CD4-positive, CD25-positive, alpha-beta regulatory T cell (primary cell): ENCODE results near the gene UFD1. TPM values are rescaled to one million over a fixed set of nuclear protein-coding genes. Genes with fewer than 3 reads are reported as not detected.
"Not testable (repeated sequence)": the region's sequence is repeated elsewhere in the genome, so short reads cannot be mapped to it uniquely, and the experiment has no call there.

Experiments
- ATAC-seq, 2 donors: fragments of 150-1000 bp; cut with Tn5 transposase; one replicate each; pipeline ENCODE4 v1.10.0; 2021; ENCODE audit warnings: low read depth in 2 of 2, moderate number of reproducible peaks in 2 of 2, moderate library complexity in 1 of 2
- DNase-seq, 3 donors: peaks; one replicate each; pipeline versions ENCODE4 v3.0.0 to v3.0.0-alpha.2; 2012 to 2022; ENCODE audit warnings: mixed read lengths in 1 of 3
- H3K27ac ChIP-seq: one replicate; pipeline ENCODE4 v1.7.0; 2013; ENCODE audit warnings: mild to moderate bottlenecking, low read length; ENCODE audit not compliant: insufficient read depth, poor library complexity, severe bottlenecking
- H3K27me3 ChIP-seq: one replicate; pipeline ENCODE4 v1.7.0; 2013; ENCODE audit warnings: low read length; ENCODE audit not compliant: control insufficient read depth, insufficient read depth
- H3K36me3 ChIP-seq: one replicate; pipeline ENCODE4 v1.7.0; 2013; ENCODE audit warnings: mild to moderate bottlenecking, low read length, moderate library complexity; ENCODE audit not compliant: control insufficient read depth, insufficient read depth
- H3K4me1 ChIP-seq: 2 replicates; pipeline ENCODE4 v1.7.0; 2013; ENCODE audit warnings: mild to moderate bottlenecking, low read length; ENCODE audit not compliant: insufficient read depth, control insufficient read depth, poor library complexity, severe bottlenecking
- H3K4me3 ChIP-seq: one replicate; pipeline ENCODE4 v1.7.0; 2013; ENCODE audit warnings: low read depth, mild to moderate bottlenecking, low read length, moderate library complexity
- H3K9me3 ChIP-seq, 2 experiments: 1 replicate in 1 of 2; 2 replicates in 1 of 2; pipeline ENCODE4 v1.7.0; 2013; ENCODE audit warnings: low read length in 2 of 2, mild to moderate bottlenecking in 1 of 2, moderate library complexity in 1 of 2; ENCODE audit not compliant: control insufficient read depth in 2 of 2
- H3K27ac Mint-ChIP-seq, 3 donors: one replicate each; pipeline ENCODE4 v1.8.0; 2020 to 2022; ENCODE audit warnings: mild to moderate bottlenecking in 3 of 3, mixed read lengths in 3 of 3, moderate library complexity in 2 of 3
- H3K27me3 Mint-ChIP-seq: one replicate; pipeline ENCODE4 v1.8.0; 2022; ENCODE audit warnings: mild to moderate bottlenecking, mixed read lengths
- H3K36me3 Mint-ChIP-seq: one replicate; pipeline ENCODE4 v1.8.0; 2020; ENCODE audit warnings: mixed read lengths
- H3K4me1 Mint-ChIP-seq, 4 donors: one replicate each; pipeline ENCODE4 v1.8.0; 2020 to 2022; ENCODE audit warnings: mixed read lengths in 4 of 4, mild to moderate bottlenecking in 1 of 4
- H3K4me3 Mint-ChIP-seq, 4 donors: one replicate each; pipeline ENCODE4 v1.8.0; 2020 to 2022; ENCODE audit warnings: mild to moderate bottlenecking in 4 of 4, mixed read lengths in 4 of 4, moderate library complexity in 3 of 4
- H3K9me3 Mint-ChIP-seq, 7 donors: one replicate each; pipeline ENCODE4 v1.8.0; 2020 to 2022; ENCODE audit warnings: mixed read lengths in 7 of 7, mild to moderate bottlenecking in 3 of 7, moderate library complexity in 2 of 7
- polyA plus RNA-seq, 4 donors: library from polyadenylated mRNA; unstranded; fragments of 300-500 nt; fragmentation: Illumina TruSeq; gene quantifications; one replicate each; pipeline ENCODE4 v1.2.3, GENCODE V29; 2021
- total RNA-seq: library from RNA; stranded (reverse); gene quantifications from one replicate; pipeline ENCODE4 v1.2.3, GENCODE V29; 2022

Gene UFD1
- total and polyA plus RNA-seq, 5 donors from 2014 or later, result 97.7 to 146 (median 113) TPM

DNA sequence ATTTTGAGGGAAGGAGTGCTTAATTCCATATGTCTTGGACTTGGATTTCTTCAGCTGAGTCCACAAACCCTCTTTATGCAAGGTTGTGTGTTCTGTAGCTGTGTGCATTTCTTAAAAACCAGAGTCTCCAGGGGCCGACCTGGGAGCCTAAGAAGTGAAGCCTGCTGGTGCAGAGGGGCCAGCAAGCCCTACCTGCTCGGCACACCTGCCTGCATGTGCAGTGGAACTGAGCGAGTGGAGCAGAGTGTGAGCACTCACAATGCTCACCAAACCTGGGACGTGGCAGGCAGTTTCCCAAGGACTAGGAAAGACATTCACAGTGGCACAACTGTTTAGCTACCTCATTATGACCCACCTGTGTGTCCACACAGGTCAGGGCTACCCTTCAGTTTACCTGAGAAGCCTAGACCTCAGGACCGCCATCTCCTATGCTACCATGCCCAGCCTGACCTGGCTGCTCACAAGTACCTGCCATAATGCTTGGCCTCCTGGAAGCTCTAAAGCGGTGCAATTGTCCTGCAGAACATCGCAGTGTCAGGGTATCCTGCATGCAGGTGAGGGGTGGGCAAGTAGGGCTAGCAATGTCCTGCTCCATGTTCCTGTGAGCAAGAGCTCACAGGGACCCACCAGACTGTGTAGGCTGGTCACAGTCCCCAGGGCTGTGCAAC, 35.3 kb downstream of the UFD1 start:
- Mint-ChIP-seq H3K4me3 (peak overlapping the region in 1 of 4 donors; percentile 59), H3K27ac (peak overlapping the region in 1 of 3 donors; percentile 54), H3K4me1 (peaks cover 18 to 57% (median 43%) of the 10 kb centered on the region in 4 donors)

DNA sequence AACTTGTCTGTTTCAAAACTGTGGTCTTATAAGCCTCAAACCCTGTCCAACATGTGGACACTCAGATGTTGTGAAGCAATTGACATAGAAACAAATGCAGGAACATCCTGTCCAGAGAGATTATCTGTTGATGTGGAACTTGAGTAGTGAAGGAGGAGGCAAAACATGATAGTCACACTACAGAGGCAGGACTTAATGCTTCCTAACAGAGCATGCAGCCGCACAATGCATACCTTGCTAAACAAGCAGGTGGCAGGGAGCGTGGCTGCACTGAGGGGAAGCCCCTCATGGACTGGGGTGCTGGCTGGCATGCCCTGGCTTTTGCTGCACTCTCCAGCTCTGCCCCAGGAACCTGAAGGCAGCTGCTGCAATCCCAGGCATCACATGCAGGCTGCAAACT, 36.8 kb downstream of the UFD1 start:
- DNase-seq, result no peak
- H3K27me3 Mint-ChIP-seq, result no peaks in the 10 kb centered on the region
- H3K27ac Mint-ChIP-seq, result peak overlapping the region in 2 of 3 donors; percentile 32 to 61
- H3K4me1 Mint-ChIP-seq, result peaks cover 18 to 50% (median 42%) of the 10 kb centered on the region in 4 donors
- peak overlapping the region in 1 of 4 donors; percentile 38 for H3K4me3 Mint-ChIP-seq
- no peak overlapping the region for H3K4me3 ChIP-seq
- H3K27me3 ChIP-seq, result no peaks in the 10 kb centered on the region
- ATAC-seq, result no peak
- no peaks in the 10 kb centered on the region for H3K9me3 ChIP-seq
- H3K27ac ChIP-seq, result no peak overlapping the region
- H3K36me3 Mint-ChIP-seq, result peaks cover 15% of the 10 kb centered on the region
- H3K36me3 ChIP-seq, result peaks cover 31% of the 10 kb centered on the region
- H3K4me1 ChIP-seq, result peaks cover 19% of the 10 kb centered on the region
- no peaks in the 10 kb centered on the region for H3K9me3 Mint-ChIP-seq

More for the DNA sequence above, 35.3 kb downstream of the UFD1 start:
- Histone ChIP-seq H3K27me3 (no peaks in the 10 kb centered on the region), H3K27ac (no peak overlapping the region), H3K4me3 (no peak overlapping the region), H3K4me1 (peaks cover 29% of the 10 kb centered on the region), H3K36me3 (peaks cover 26% of the 10 kb centered on the region), H3K9me3 (no peaks in the 10 kb centered on the region)
- DNase-seq (no peak), ATAC-seq (no peak)
- H3K27me3 Mint-ChIP-seq, result no peaks in the 10 kb centered on the region
- H3K36me3 Mint-ChIP-seq, result peaks cover 11% of the 10 kb centered on the region
- no peaks in the 10 kb centered on the region for H3K9me3 Mint-ChIP-seq

DNA sequence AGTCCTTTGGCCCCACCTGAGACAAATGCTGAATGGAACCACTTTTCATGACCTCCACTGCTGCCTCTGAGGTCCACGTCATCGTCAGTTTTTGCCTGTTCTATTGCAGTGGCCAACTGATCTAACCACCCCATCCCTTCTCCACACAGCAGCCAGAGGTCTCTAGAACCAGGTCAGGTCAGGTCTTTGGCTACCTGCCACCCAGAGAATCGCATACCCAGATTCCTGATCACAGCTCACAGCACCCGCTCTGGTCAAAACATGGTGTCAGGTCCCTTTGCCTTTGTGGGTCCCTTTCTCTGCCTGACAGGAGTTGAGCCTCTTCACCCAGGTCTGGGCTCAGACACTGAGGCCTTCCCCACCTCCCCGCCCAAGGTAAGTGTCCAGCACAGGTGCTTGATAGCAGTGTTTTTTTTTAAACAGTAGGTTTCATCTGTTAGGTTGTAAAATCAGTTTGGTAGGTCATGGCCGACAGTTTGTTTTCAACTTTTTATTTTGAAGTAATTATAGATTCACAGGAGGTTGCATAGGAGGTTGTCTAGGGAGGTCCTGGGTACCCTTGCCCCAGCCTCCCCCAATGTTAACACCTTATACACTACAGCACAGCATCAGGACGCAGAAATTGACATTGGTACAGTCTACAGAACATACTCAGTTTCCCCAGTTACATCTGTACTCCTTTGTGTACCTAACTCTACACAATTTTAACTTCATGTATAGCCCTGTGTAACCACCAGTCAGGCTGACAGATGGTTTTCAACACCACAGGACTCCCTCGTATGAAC, 38.4 kb downstream of the UFD1 start:
- Histone ChIP-seq H3K36me3 (peaks cover 31% of the 10 kb centered on the region), H3K4me1 (peaks cover 5% of the 10 kb centered on the region), H3K9me3 (no peaks in the 10 kb centered on the region), H3K27ac (no peak overlapping the region), H3K4me3 (no peak overlapping the region), H3K27me3 (no peaks in the 10 kb centered on the region)
- peak overlapping the region in 1 of 4 donors; percentile 43 for H3K4me3 Mint-ChIP-seq
- no peaks in the 10 kb centered on the region for H3K27me3 Mint-ChIP-seq
- ATAC-seq (no peak), DNase-seq (no peak)
- H3K9me3 Mint-ChIP-seq, result no peaks in the 10 kb centered on the region
- peaks cover 10 to 37% (median 32%) of the 10 kb centered on the region in 4 donors for H3K4me1 Mint-ChIP-seq
- H3K36me3 Mint-ChIP-seq, result peaks cover 19% of the 10 kb centered on the region
- H3K27ac Mint-ChIP-seq, result peak overlapping the region in 1 of 3 donors; percentile 62

DNA sequence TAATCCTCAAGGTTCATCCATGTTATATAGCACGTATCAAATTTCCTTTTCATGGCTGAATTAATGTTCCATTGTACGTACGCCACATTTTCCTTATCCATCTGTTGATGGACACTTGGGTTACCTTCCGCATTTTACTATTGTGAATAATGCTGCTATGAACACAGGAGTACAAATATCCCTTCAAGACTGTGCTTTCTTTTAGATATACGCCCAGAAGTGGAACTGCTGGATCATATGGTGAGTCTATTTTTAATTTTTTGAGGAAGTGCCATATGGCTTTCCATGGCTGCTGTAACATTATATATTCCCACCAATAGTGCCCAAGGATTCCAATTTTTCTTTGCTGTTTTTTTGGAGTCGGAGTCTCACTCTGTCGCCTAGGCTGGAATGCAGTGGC, 40.7 kb downstream of the UFD1 start:
- no peaks in the 10 kb centered on the region for H3K9me3 ChIP-seq
- no peaks in the 10 kb centered on the region for H3K4me1 ChIP-seq
- H3K27ac ChIP-seq, result no peak overlapping the region
- no peak overlapping the region for H3K4me3 ChIP-seq
- peak overlapping the region in 1 of 4 donors; percentile 22 for H3K4me3 Mint-ChIP-seq
- no peaks in the 10 kb centered on the region for H3K27me3 Mint-ChIP-seq
- peaks cover 0 to 2% (median 0%) of the 10 kb centered on the region in 7 donors for H3K9me3 Mint-ChIP-seq
- no peak overlapping the region for H3K27ac Mint-ChIP-seq
- H3K36me3 Mint-ChIP-seq, result peaks cover 14% of the 10 kb centered on the region
- DNase-seq (no peak), ATAC-seq (no peak)
- no peaks in the 10 kb centered on the region for H3K27me3 ChIP-seq
- H3K4me1 Mint-ChIP-seq, result peaks cover 3 to 25% (median 24%) of the 10 kb centered on the region in 4 donors
- peaks cover 22% of the 10 kb centered on the region for H3K36me3 ChIP-seq

DNA sequence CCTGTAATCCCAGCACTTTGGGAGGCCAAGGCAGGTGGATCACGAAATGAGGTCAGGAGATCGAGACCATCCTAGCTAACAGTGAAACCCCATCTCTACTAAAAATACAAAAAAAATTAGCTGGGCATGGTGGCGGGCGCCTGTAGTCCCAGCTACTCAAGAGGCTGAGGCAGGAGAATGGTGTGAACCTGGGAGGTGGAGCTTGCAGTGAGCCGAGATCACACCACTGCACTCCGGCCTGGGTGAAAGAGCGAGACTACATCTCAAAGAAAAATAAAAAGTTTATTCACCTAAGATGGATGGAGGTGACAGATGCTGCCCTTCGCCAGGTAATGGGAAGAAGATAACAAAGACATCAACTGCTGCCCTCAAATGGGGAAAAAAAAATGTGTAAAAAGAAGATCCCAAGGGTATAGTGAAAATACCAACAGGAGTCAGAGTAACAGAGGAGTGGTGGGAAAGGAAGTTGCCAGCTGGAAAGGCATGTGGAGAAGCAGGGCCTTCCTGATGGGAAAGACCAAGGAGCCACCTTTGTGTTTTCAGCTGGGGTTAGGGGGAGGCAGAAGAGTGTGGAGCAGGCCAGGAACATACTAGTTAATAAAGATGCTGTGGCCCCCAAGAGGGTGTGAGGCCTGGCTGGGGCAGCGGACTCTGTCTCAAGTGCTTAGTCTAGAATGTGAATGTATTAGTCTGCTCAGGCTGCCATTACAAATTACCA, 42.4 kb downstream of the UFD1 start:
- H3K9me3 Mint-ChIP-seq, H3K4me3 Mint-ChIP-seq, H3K4me1 ChIP-seq, H3K9me3 ChIP-seq, H3K27me3 ChIP-seq, H3K27ac ChIP-seq, H3K4me3 ChIP-seq, ATAC-seq, H3K27me3 Mint-ChIP-seq, H3K27ac Mint-ChIP-seq, DNase-seq: not testable (repeated sequence)
- peaks cover 0 to 25% (median 20%) of the 10 kb centered on the region in 4 donors for H3K4me1 Mint-ChIP-seq
- peaks cover 11% of the 10 kb centered on the region for H3K36me3 ChIP-seq
- peaks cover 11% of the 10 kb centered on the region for H3K36me3 Mint-ChIP-seq

DNA sequence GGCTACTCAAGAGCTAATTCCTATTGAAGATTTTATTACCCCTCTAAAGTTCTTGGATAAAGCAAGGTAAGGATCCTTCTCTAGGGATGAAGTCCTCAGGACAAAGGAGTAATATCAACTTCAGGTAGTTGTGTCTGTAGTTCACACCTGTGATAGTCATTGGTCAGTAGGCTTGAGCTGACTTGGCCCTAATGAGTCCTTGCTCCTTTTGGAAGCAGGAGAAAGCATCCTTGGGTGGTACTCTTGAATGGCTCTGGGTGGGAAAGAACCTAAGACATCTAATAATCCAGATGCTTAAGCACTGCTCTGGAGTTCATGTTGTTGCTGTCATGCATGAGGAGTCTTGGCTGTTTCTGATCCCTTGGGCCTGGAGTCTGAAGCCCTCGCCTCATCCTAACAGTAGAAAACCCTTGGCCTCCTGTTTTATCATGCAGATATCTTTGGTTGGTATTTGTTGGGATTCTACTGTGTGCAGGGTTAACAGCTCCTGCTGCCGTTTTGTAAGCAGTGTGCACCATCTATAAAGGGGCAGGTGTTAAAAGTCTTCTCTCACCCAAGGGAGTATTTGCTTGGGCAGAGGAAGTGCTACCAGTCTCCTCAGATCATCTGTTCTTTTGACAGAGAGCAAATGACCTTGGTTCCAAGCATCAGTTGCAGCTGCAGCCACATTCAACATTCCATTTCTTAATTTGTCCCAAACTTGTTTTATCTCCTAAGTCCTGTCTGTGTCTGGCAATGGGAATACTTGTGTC, 44.0 kb downstream of the UFD1 start:
- peak overlapping the region in 1 of 3 donors; percentile 52 for H3K27ac Mint-ChIP-seq
- H3K4me3 Mint-ChIP-seq, result peak overlapping the region; percentile 60 to 99 (median 70)
- no peak for DNase-seq

DNA sequence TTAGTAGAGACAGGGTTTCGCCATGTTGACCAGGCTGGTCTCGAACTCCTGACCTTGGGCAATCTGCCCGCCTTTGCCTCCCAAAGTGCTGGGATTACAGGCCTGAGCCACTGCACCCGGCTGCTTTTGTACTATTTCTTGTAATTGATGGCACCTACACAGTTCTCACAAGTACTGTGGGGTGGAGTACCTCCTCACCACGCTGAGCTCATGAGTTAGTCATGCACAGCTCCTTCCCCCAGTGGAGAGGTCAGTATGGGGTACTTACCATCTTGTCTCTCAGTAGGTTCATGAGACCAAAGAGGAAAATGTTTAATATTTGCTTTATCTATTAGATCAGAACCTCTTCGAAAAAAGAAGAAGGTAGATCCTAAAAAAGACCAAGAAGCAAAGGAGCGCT, 44.6 kb downstream of the UFD1 start:
- H3K4me1 Mint-ChIP-seq, result peaks cover 6 to 33% (median 32%) of the 10 kb centered on the region in 4 donors
- H3K27ac ChIP-seq, result no peak overlapping the region
- H3K4me1 ChIP-seq, result peaks cover 17% of the 10 kb centered on the region
- peaks cover 0 to 2% (median 0%) of the 10 kb centered on the region in 7 donors for H3K9me3 Mint-ChIP-seq
- no peaks in the 10 kb centered on the region for H3K9me3 ChIP-seq
- peak overlapping the region in 2 of 3 donors; percentile 52 to 67 for H3K27ac Mint-ChIP-seq
- no peak overlapping the region for H3K4me3 ChIP-seq
- H3K27me3 ChIP-seq, result no peaks in the 10 kb centered on the region
- H3K36me3 Mint-ChIP-seq, result peaks cover 8% of the 10 kb centered on the region
- no peaks in the 10 kb centered on the region for H3K27me3 Mint-ChIP-seq
- DNase-seq (no peak), ATAC-seq (no peak)
- H3K4me3 Mint-ChIP-seq, result peak overlapping the region; percentile 62 to 99 (median 87)
- peaks cover 11% of the 10 kb centered on the region for H3K36me3 ChIP-seq

More for the DNA sequence above, 44.0 kb downstream of the UFD1 start:
- no peak overlapping the region for H3K27ac ChIP-seq
- Mint-ChIP-seq H3K27me3 (no peaks in the 10 kb centered on the region), H3K9me3 (peaks cover 0 to 2% (median 0%) of the 10 kb centered on the region in 7 donors), H3K36me3 (peaks cover 8% of the 10 kb centered on the region), H3K4me1 (peaks cover under 1 to 27% (median 26%) of the 10 kb centered on the region in 4 donors)
- no peak overlapping the region for H3K4me3 ChIP-seq
- no peaks in the 10 kb centered on the region for H3K27me3 ChIP-seq
- no peaks in the 10 kb centered on the region for H3K9me3 ChIP-seq
- H3K4me1 ChIP-seq, result peaks cover 11% of the 10 kb centered on the region
- no peak for ATAC-seq
- peaks cover 11% of the 10 kb centered on the region for H3K36me3 ChIP-seq
